AG04450 (cell line): ENCODE results near the gene HIPK2. TPM values are rescaled to one million over a fixed set of nuclear protein-coding genes. Genes with fewer than 3 reads are reported as not detected.

ENCODE experiments used
- CTCF ChIA-PET: fragments of 300-600, 350-600 bp; formaldehyde crosslinking; extraction: SDS; loops from one replicate; lab custom pipeline; 2022; ENCODE audit warnings: antibody characterized with exemption, inconsistent platforms; lab: Charles Lee
- POLR2A ChIA-PET: fragments of 350-600 bp; formaldehyde crosslinking; extraction: SDS; loops from one replicate; lab custom pipeline; 2021; ENCODE audit warnings: antibody characterized with exemption, inconsistent platforms; lab: Yijun Ruan, JAX
- DNase-seq: peaks from one replicate; pipeline ENCODE4 v3.0.0-alpha.2; 2011; ENCODE audit warnings: low read depth, low spot score
- H3K27ac ChIP-seq: one replicate; pipeline ENCODE4 v1.5.1; 2012; ENCODE audit warnings: low read depth, low read length, control low read depth
- H3K27me3 ChIP-seq: one replicate; pipeline ENCODE4 v1.6.0; 2012; ENCODE audit warnings: low read length; ENCODE audit not compliant: control insufficient read depth, insufficient read depth
- H3K4me3 ChIP-seq: 2 replicates; pipeline ENCODE4 v1.5.1; 2011; ENCODE audit warnings: mild to moderate bottlenecking, low read depth, low read length, control low read depth
- H3K9me3 ChIP-seq: 2 replicates; pipeline ENCODE4 v1.5.1; 2012; ENCODE audit warnings: low read length; ENCODE audit not compliant: control insufficient read depth, insufficient read depth
- CTCF ChIP-seq: IDR thresholded peaks from 2 replicates; pipeline ENCODE4 v1.5.1; 2011; ENCODE audit warnings: low read depth, low read length, control low read depth, inconsistent platforms
- polyA plus RNA-seq: library from polyadenylated mRNA; depleted of rRNA; stranded (reverse); fragments of >200 nt; gene quantifications from 2 replicates; pipeline ENCODE4 v1.2.3, GENCODE V29; 2011

The HIPK2 gene
- polyA plus RNA-seq, 1 experiment = 61.4 TPM

- POLR2A ChIA-PET = interaction anchor here (1.4 kb wide), 1 partner anchor 29 kb away, joined by 4 read pairs; no protein-coding TSS in a partner anchor
Observed at GRCh38 chr7:139708541-139708940, 69.3 kb downstream of the HIPK2 start.

DNA sequence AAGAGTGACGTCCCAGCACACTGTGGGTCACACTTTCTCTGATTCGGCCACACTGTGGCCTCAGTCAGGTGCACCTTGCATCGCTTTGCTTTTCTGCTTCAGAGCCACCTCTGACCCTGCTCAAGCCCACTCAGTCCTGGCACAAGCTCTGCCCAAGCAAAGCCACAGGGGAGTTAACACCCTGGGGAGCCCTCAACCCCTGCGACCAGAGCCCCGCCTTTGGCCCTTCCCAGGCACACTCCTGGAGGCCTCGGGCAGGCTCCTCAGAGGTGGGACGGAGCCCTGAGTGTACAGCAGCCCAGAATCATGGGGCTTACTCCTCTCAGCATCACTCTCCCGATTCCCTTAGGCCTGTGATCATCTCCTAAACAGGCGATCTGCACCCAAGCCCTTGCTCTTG is 71.0 kb downstream of the HIPK2 start:
- ChIA-PET CTCF (no interaction called here), POLR2A (no interaction called here)
- Histone ChIP-seq H3K27me3 (no peaks in the 10 kb centered on the region), H3K4me3 (no peak overlapping the region), H3K27ac (no peak overlapping the region), H3K9me3 (no peaks in the 10 kb centered on the region)
- no peak for DNase-seq
- no peak for TF ChIP-seq CTCF

More at GRCh38 chr7:139708541-139708940, 69.3 kb downstream of the HIPK2 start:
- CTCF ChIA-PET = interaction anchor here (1.3 kb wide), 1 partner anchor 209 kb away, joined by 3 read pairs; no protein-coding TSS in a partner anchor
- TF ChIP-seq CTCF = no peak
- DNase-seq = no peak
- Histone ChIP-seq H3K9me3 (no peaks in the 10 kb centered on the region), H3K4me3 (no peak overlapping the region), H3K27me3 (no peaks in the 10 kb centered on the region), H3K27ac (no peak overlapping the region)

DNA sequence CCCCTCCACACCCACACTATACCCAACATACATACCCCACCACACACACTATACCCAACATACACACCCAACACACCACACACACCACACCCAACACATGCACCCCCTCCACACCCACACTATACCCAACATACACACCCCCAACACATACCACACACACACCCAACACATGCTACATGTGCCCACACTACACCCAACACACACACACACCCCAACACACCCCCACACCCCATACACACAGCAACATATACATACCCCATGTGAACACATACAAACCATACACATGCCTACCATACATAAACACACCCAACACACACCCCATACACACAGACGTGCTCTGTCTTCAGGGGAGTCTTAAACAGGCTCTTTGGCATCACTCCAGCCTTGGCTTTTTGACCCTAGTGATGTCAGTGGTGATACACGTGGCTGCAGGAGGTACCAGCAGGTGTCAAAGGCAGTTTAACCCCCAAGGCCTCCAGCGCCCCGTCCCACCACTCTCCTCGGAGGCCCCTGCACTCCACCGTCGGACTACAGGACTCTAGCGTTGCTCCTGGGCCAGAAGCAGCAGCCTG is 73.4 kb downstream of the HIPK2 start:
- H3K4me3 ChIP-seq = no peak overlapping the region
- no peaks in the 10 kb centered on the region for H3K27me3 ChIP-seq
- POLR2A ChIA-PET = no interaction called here
- DNase-seq = no peak
- CTCF ChIA-PET = interaction anchor here (1.1 kb wide), 1 partner anchor 59 kb away, joined by 3 read pairs; no protein-coding TSS in a partner anchor
- H3K27ac ChIP-seq = no peak overlapping the region
- no peaks in the 10 kb centered on the region for H3K9me3 ChIP-seq
- TF ChIP-seq CTCF = no peak

DNA sequence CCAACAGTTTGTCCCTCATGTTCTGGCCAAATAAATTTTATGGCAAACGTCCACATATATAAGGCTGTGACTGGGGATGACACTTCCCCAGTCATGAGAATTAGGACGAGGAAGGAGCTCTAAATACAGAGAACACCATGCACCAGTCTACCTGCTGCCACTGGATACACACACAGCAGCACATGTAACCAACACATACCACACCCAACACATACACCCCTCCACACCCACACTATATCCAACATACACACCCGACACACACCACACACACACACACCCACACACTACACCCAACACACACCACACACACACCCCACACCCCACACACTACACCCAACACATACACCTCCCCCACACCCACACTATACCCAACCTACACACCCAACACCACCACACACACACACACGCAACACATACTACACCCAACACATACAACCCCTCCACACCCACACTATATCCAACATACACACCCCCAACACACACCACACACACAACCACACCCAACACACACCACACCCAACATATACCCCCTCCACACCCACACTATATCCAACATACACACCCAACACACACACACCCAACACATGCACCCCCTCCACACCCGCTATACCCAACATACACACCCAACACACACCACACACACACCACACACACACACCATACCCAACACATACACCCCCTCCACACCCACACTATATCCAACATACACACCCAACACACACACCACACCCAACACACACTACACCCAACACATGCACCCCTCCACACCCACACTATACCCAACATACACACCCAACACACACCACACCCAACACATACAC is 74.1 kb downstream of the HIPK2 start:
- no peaks in the 10 kb centered on the region for H3K27me3 ChIP-seq
- no peak overlapping the region for H3K4me3 ChIP-seq
- POLR2A ChIA-PET = no interaction called here
- H3K27ac ChIP-seq = no peak overlapping the region
- no peak for DNase-seq
- CTCF ChIA-PET = no interaction called here
- no peak for TF ChIP-seq CTCF
- no peaks in the 10 kb centered on the region; the same call in 1 of the 2 replicates for H3K9me3 ChIP-seq
